ENCODE data around the gene ATP2B2. TPM values are rescaled to one million over a fixed set of nuclear protein-coding genes. Genes with fewer than 3 reads are reported as not detected.

Gene ATP2B2
- total and polyA plus RNA-seq, 9 of the 15 experiments (the other 6 are each of a cell fraction or from before 2014, with no cell fraction given), result 0.06 TPM; not detected in 8

- in situ Hi-C loops (cut with MboI) (no loop called here), intact Hi-C loops (cut with micrococcal nuclease) (no loop called here)
- Histone ChIP-seq H3K27ac (ENCODE audit: extremely low read depth, low read depth, low read length) (no peak overlapping the region), H3K9me1 (ENCODE audit: control insufficient read depth, insufficient read depth, low read length) (no peaks in the 10 kb centered on the region), H3K4me1 (replicated peaks in 1 of 2; ENCODE audit: control insufficient read depth in 2 of 2, insufficient read depth in 2 of 2, low read length in 2 of 2) (peaks cover 10 to 14% of the 10 kb centered on the region in 2 experiments; a peak in 3 of 5 replicates), H3K27me3 (ENCODE audit: control insufficient read depth in 2 of 2, insufficient read depth in 2 of 2, low read length in 2 of 2) (no peaks in the 10 kb centered on the region), H3K9me3 (replicated peaks; ENCODE audit: control insufficient read depth, insufficient read depth, low read depth, low read length) (no peaks in the 10 kb centered on the region), H2AFZ (ENCODE audit: low read depth, low read length) (no peak overlapping the region), H3K36me3 (ENCODE audit: control insufficient read depth, insufficient read depth, low read length) (peaks cover 74% of the 10 kb centered on the region), H3K9ac (ENCODE audit: insufficient read depth in 1 of 2, low read depth in 2 of 2, low read length in 2 of 2) (no peak overlapping the region), H4K20me1 (replicated peaks; ENCODE audit: control insufficient read depth, insufficient read depth, low read length) (no peaks in the 10 kb centered on the region; the same call in 1 of the 2 replicates), H3K79me2 (ENCODE audit: control insufficient read depth, insufficient read depth, low read length) (0 out of 3 replicates have a peak, but pooled peaks cover 2% of the 10 kb centered on the region), H3K4me3 (no peak overlapping the region), H3K4me2 (ENCODE audit: insufficient read depth, low read length) (no peak overlapping the region)
- FAIRE-seq, result no peak
- POLR2A ChIA-PET, result interaction anchor here (0.6 to 1.8 kb wide), 4 partner anchors 11 to 45 kb away, joined by 3 to 6 read pairs (median 3); partner anchors contain the start of gene GHRL
- DNase-seq (ENCODE audit: extremely low read depth in 1 of 4, low spot score in 3 of 4), result no peak
- BruUV-seq (replicated peaks), result no TSS peak
- 94% methylated on average over 5 of the region's 5 CpGs for WGBS (ENCODE audit: insufficient coverage, low coverage, missing lambda C conversion rate)
- TF ChIP-seq STAT5B (CRISPR knock-in tag; IDR thresholded peaks at IDR 0.05) (no peak), MBD1 (CRISPR knock-in tag; IDR thresholded peaks at IDR 0.05) (no peak), SMARCA5 (IDR thresholded peaks at IDR 0.05) (no peak)
- ATAC-seq, result no peak
- CTCF ChIA-PET (ENCODE audit: low intra/inter-chr PET ratio), result interaction anchor here (0.6 kb wide), 1 partner anchor 497 kb away, joined by 3 read pairs; no protein-coding TSS in a partner anchor
These were observed 223.4 kb downstream of the ATP2B2 start for GRCh38 chr3:10281951-10282350.

- WGBS (ENCODE audit: insufficient coverage, low coverage, missing lambda C conversion rate), result 90% methylated on average over 6 of the region's 6 CpGs
- FAIRE-seq (no peak), DNase-seq (ENCODE audit: extremely low read depth in 1 of 4, low spot score in 3 of 4) (no peak), ATAC-seq (no peak)
- no peaks in the 10 kb centered on the region for H3K27me3 ChIP-seq (ENCODE audit: control insufficient read depth in 2 of 2, insufficient read depth in 2 of 2, low read length in 2 of 2)
- no peak overlapping the region for H3K4me3 ChIP-seq
- no TSS peak for BruUV-seq (replicated peaks)
- H3K9ac ChIP-seq (ENCODE audit: insufficient read depth in 1 of 2, low read depth in 2 of 2, low read length in 2 of 2), result no peak overlapping the region
- H3K9me3 ChIP-seq (replicated peaks; ENCODE audit: control insufficient read depth, insufficient read depth, low read depth, low read length), result no peaks in the 10 kb centered on the region
- ChIA-PET CTCF (ENCODE audit: low intra/inter-chr PET ratio) (interaction anchor here (0.6 to 1.2 kb wide), 2 partner anchors 452 to 564 kb away, joined by 4 read pairs; no protein-coding TSS in a partner anchor), POLR2A (interaction anchor here (0.6 to 1.6 kb wide), 8 partner anchors 9 to 89 kb away, joined by 3 to 6 read pairs (median 4); partner anchors contain the start of gene GHRL)
- H3K27ac ChIP-seq (ENCODE audit: extremely low read depth, low read depth, low read length), result no peak overlapping the region; the same call in 2 of the 3 replicates
- no peak overlapping the region for H3K4me2 ChIP-seq (ENCODE audit: insufficient read depth, low read length)
- peaks cover 83% of the 10 kb centered on the region for H3K36me3 ChIP-seq (ENCODE audit: control insufficient read depth, insufficient read depth, low read length)
- no peaks in the 10 kb centered on the region for H3K9me1 ChIP-seq (ENCODE audit: control insufficient read depth, insufficient read depth, low read length)
- H3K4me1 ChIP-seq (replicated peaks in 1 of 2; ENCODE audit: control insufficient read depth in 2 of 2, insufficient read depth in 2 of 2, low read length in 2 of 2), result peaks cover 10 to 14% of the 10 kb centered on the region in 2 experiments; a peak in 3 of 5 replicates
- intact Hi-C loops (cut with micrococcal nuclease), result no loop called here
- in situ Hi-C loops (cut with MboI), result no loop called here
- H3K79me2 ChIP-seq (ENCODE audit: control insufficient read depth, insufficient read depth, low read length), result peaks cover 6% of the 10 kb centered on the region; the same call in 2 of the 3 replicates
- H2AFZ ChIP-seq (ENCODE audit: low read depth, low read length), result no peak overlapping the region
- no peaks in the 10 kb centered on the region; the same call in 1 of the 2 replicates for H4K20me1 ChIP-seq (replicated peaks; ENCODE audit: control insufficient read depth, insufficient read depth, low read length)
- TF ChIP-seq RBM22 (IDR thresholded peaks at IDR 0.05; ENCODE audit: low read depth, low read length, poor library complexity, severe bottlenecking) (no peak), SMAD2 (IDR thresholded peaks at IDR 0.05; ENCODE audit: low read depth, low read length) (no peak), HMG20A (CRISPR knock-in tag; conservative IDR thresholded peaks at IDR 0.05) (no peak), SAP30 (IDR thresholded peaks at IDR 0.05; ENCODE audit: borderline replicate concordance, insufficient read depth, low read depth, low read length, poor library complexity, severe bottlenecking) (no peak), FOXM1 (IDR thresholded peaks at IDR 0.05; ENCODE audit: low read depth) (no peak), FOXM1 (CRISPR knock-in tag; IDR thresholded peaks at IDR 0.05; ENCODE audit: low read depth) (no peak), EP400 (IDR thresholded peaks at IDR 0.05) (no peak), NBN (IDR thresholded peaks at IDR 0.05; ENCODE audit: low read depth) (no peak), ZKSCAN3 (CRISPR knock-in tag; IDR thresholded peaks at IDR 0.05) (no peak), KLF13 (tag; IDR thresholded peaks at IDR 0.05; ENCODE audit: borderline replicate concordance, low read depth) (no peak), ZNF384 (IDR thresholded peaks at IDR 0.05; ENCODE audit: low read depth, low read length) (no peak), SRSF7 (optimal IDR thresholded peaks at IDR 0.05; ENCODE audit: low read depth, low read length) (no peak), SRSF3 (IDR thresholded peaks at IDR 0.05; ENCODE audit: insufficient read depth, low read length) (no peak)
These were observed 224.8 kb downstream of the ATP2B2 start for GRCh38 chr3:10280571-10280970.
